GM12878 (cell line): ENCODE results near the gene P4HA1. TPM values are rescaled to one million over a fixed set of nuclear protein-coding genes. Genes with fewer than 3 reads are reported as not detected.

Source experiments
- ATAC-seq: fragments of 200-7000 bp; cut with Tn5 transposase; 3 replicates; pipeline ENCODE4 v1.9.1; 2020; ENCODE audit warnings: mild to moderate bottlenecking, moderate library complexity
- BruUV-seq: library from RNA; stranded (reverse); fragments of 400-500 nt; replicated peaks from 2 replicates; lab custom pipeline; 2021; lab: Mats Ljungman, UMichigan
- CTCF ChIA-PET: fragments of 300-600 bp; sonication (Branson Sonifier 250); formaldehyde crosslinking; extraction: SDS; loops from one replicate; lab custom pipeline; 2021; ENCODE audit warnings: inconsistent platforms; lab: Yijun Ruan, JAX
- POLR2A ChIA-PET: fragments of 350-600 bp; formaldehyde crosslinking; extraction: SDS; loops from one replicate; lab custom pipeline; 2021; ENCODE audit warnings: inconsistent platforms; lab: Charles Lee
- RAD21 ChIA-PET: fragments of 300-600 bp; sonication (Branson Sonifier 250); formaldehyde crosslinking; loops from one replicate; lab custom pipeline; 2023; ENCODE audit warnings: antibody characterized with exemption; ENCODE audit not compliant: unreplicated experiment; lab: Charles Lee
- SMC1A ChIA-PET: fragments of 300-600 bp; sonication (Branson Sonifier 250); formaldehyde crosslinking; loops from one replicate; lab custom pipeline; 2023; ENCODE audit not compliant: unreplicated experiment, uncharacterized antibody; lab: Charles Lee
- DNase-seq: peaks from one replicate; pipeline ENCODE4 v3.0.0-alpha.2; 2011; ENCODE audit warnings: low read depth, low spot score
- FAIRE-seq: peaks from 3 replicates; lab custom pipeline; 2011; peaks lifted over from hg19 to GRCh38; lab: Jason Lieb, UNC
- H2AFZ ChIP-seq: 2 replicates; pipeline ENCODE4 v1.6.0; 2011; ENCODE audit warnings: low read depth, low read length, control low read depth; ENCODE audit not compliant: control insufficient read depth
- H3K27ac ChIP-seq: 2 replicates; pipeline ENCODE4 v1.5.1; 2011; ENCODE audit warnings: control low read depth; ENCODE audit not compliant: control insufficient read depth, insufficient read depth
- H3K27me3 ChIP-seq, 2 experiments: replicated peaks in 1 of 2; 2 replicates each; pipeline versions ENCODE4 v1.6.0 to v1.6.1; 2011; ENCODE audit warnings: low read length in 1 of 2; ENCODE audit not compliant: control insufficient read depth in 2 of 2, insufficient read depth in 2 of 2
- H3K36me3 ChIP-seq, 2 experiments: 2 replicates each; pipeline ENCODE4 v1.5.1; 2011; ENCODE audit warnings: low read length in 1 of 2; ENCODE audit not compliant: control insufficient read depth in 2 of 2, insufficient read depth in 2 of 2
- H3K4me1 ChIP-seq: 2 replicates; pipeline ENCODE4 v1.6.1; 2011; ENCODE audit warnings: mild to moderate bottlenecking, low read length, moderate library complexity, mixed read lengths; ENCODE audit not compliant: control insufficient read depth, insufficient read depth
- H3K4me2 ChIP-seq: 2 replicates; pipeline ENCODE4 v1.6.0; 2011; ENCODE audit warnings: control low read depth; ENCODE audit not compliant: control insufficient read depth, insufficient read depth
- H3K4me3 ChIP-seq: fragments of 200-600 bp; sonication (generic); 2 replicates; pipeline ENCODE4 v1.5.1; 2016
- H3K79me2 ChIP-seq: 2 replicates; pipeline ENCODE4 v1.6.0; 2011; ENCODE audit warnings: low read length; ENCODE audit not compliant: control insufficient read depth, insufficient read depth
- H3K9ac ChIP-seq: 2 replicates; pipeline ENCODE4 v1.8.0; 2011; ENCODE audit warnings: low read length, control low read depth, mixed read lengths; ENCODE audit not compliant: control insufficient read depth, insufficient read depth
- H3K9me3 ChIP-seq: replicated peaks from 3 replicates; pipeline ENCODE4 v1.5.1; 2011; ENCODE audit warnings: mild to moderate bottlenecking, low read length; ENCODE audit not compliant: control insufficient read depth, insufficient read depth
- H4K20me1 ChIP-seq: 2 replicates; pipeline ENCODE4 v1.6.0; 2011; ENCODE audit not compliant: control insufficient read depth, insufficient read depth
- EGR1 ChIP-seq, 2 experiments: IDR thresholded peaks; 1 replicate in 1 of 2; 2 replicates in 1 of 2; pipeline ENCODE4 v1.6.1; 2011 to 2012; ENCODE audit warnings: low read depth in 2 of 2, low read length in 2 of 2, borderline replicate concordance in 1 of 2, mild to moderate bottlenecking in 1 of 2, moderate library complexity in 1 of 2
- EZH2 ChIP-seq: IDR thresholded peaks from 2 replicates; pipeline ENCODE4 v1.6.1; 2012; ENCODE audit warnings: low read depth, mild to moderate bottlenecking, control low read depth, inconsistent platforms, low read length, borderline replicate concordance; ENCODE audit not compliant: control insufficient read depth
- FOXK2 ChIP-seq: fragments of 450-650 bp; IDR thresholded peaks from 2 replicates; pipeline ENCODE4 v1.6.1; 2017; ENCODE audit warnings: mild to moderate bottlenecking, moderate library complexity
- GABPA ChIP-seq: IDR thresholded peaks from 2 replicates; pipeline ENCODE4 v1.6.1; 2014; ENCODE audit warnings: antibody characterized with exemption, low read depth, mild to moderate bottlenecking, inconsistent platforms
- KDM1A ChIP-seq: fragments of 200-600 bp; sonication (generic); IDR thresholded peaks from 2 replicates; pipeline ENCODE4 v1.6.1; 2016; ENCODE audit warnings: borderline replicate concordance
- MTA2 ChIP-seq: fragments of 450-650 bp; IDR thresholded peaks from 2 replicates; pipeline ENCODE4 v1.6.1; 2016; ENCODE audit warnings: low read depth, mild to moderate bottlenecking, moderate library complexity
- SKIL ChIP-seq: fragments of 450-650 bp; IDR thresholded peaks from 2 replicates; pipeline ENCODE4 v1.6.1; 2017; ENCODE audit warnings: mild to moderate bottlenecking, low read depth, inconsistent platforms; ENCODE audit not compliant: poor library complexity, severe bottlenecking
- SMAD5 ChIP-seq: IDR thresholded peaks from 2 replicates; pipeline ENCODE4 v1.6.1; 2016; ENCODE audit warnings: antibody characterized with exemption, low read depth
- SMARCA5 ChIP-seq: fragments of 450-650 bp; IDR thresholded peaks from 2 replicates; pipeline ENCODE4 v1.6.1; 2017; ENCODE audit warnings: mild to moderate bottlenecking
- SPI1 ChIP-seq: IDR thresholded peaks from 2 replicates; pipeline ENCODE4 v1.6.1; 2011; ENCODE audit warnings: low read depth, mild to moderate bottlenecking, low read length, moderate library complexity, borderline replicate concordance; ENCODE audit not compliant: insufficient read depth
- SUZ12 ChIP-seq: fragments of 200-600 bp; sonication (generic); IDR thresholded peaks from one replicate; pipeline ENCODE4 v1.6.1; 2018; ENCODE audit warnings: antibody characterized with exemption, mild to moderate bottlenecking; ENCODE audit not compliant: unreplicated experiment
- TARDBP ChIP-seq: IDR thresholded peaks from 2 replicates; pipeline ENCODE4 v1.6.1; 2016; ENCODE audit warnings: borderline replicate concordance
- TCF12 ChIP-seq: IDR thresholded peaks from 2 replicates; pipeline ENCODE4 v1.6.1; 2011; ENCODE audit warnings: low read depth, mild to moderate bottlenecking, low read length
- YY1 ChIP-seq: IDR thresholded peaks from 2 replicates; pipeline ENCODE4 v1.6.1; 2011; ENCODE audit warnings: low read depth, mild to moderate bottlenecking, low read length
- ZBED1 ChIP-seq: IDR thresholded peaks from 2 replicates; pipeline ENCODE4 v1.6.1; 2016; ENCODE audit warnings: borderline replicate concordance
- ZSCAN29 ChIP-seq: fragments of 450-650 bp; IDR thresholded peaks from 2 replicates; pipeline ENCODE4 v1.6.1; 2017; ENCODE audit warnings: mild to moderate bottlenecking, moderate library complexity
- WGBS: methylation state at CpG from one replicate; pipeline ENCODE4 v1.1.6; 2016; ENCODE audit warnings: low lambda C conversion rate; ENCODE audit not compliant: insufficient replicate concordance, insufficient coverage; ENCODE audit errors: missing lambda C conversion rate; 5-methylcytosine and 5-hydroxymethylcytosine counted together
- in situ Hi-C: fragments of 300-500 bp; cut with MboI; formaldehyde crosslinking; loops from 9 replicates; pipeline ENCODE4 v1.14.3; 2018; ENCODE audit warnings: mixed read lengths
- intact Hi-C: fragments of 100-400 bp; cut with micrococcal nuclease; formaldehyde crosslinking; loops from one replicate; pipeline ENCODE4 v1.14.2; 2022; ENCODE audit not compliant: unreplicated experiment
- polyA plus RNA-seq, 11 experiments: library from polyadenylated mRNA; depleted of rRNA in 4 of 11; unstranded in 6 of 11; stranded (reverse) in 5 of 11; fragments of >200 nt; fragmentation: Nextera tagmentation in 4 of 11; fragmentation: Illumina TruSeq in 1 of 11; extraction: Ambion mirVana in 4 of 11; extraction: Trizol in 1 of 11; gene quantifications; 1 replicate in 1 of 11; 2 replicates in 10 of 11; pipeline versions ENCODE4 v1.2.1 to v1.2.3, GENCODE V29; 2011 to 2016; ENCODE audit warnings: inconsistent platforms in 2 of 11, missing spikeins in 2 of 11, low read depth in 1 of 11
- total RNA-seq, 4 experiments: library from RNA; depleted of rRNA in 3 of 4; stranded (reverse); fragments of >200 nt in 3 of 4; fragmentation: Illumina TruSeq in 1 of 4; extraction: Trizol in 1 of 4; gene quantifications; 2 replicates each; pipeline versions ENCODE4 v1.2.1 to v1.2.3, GENCODE V29; 2013 to 2021
- TF ChIP-seq, protein P1 (sequence below): fragments of 450-650 bp; IDR thresholded peaks from 2 replicates; pipeline ENCODE4 v1.6.1; 2018; ENCODE audit warnings: mild to moderate bottlenecking, low read depth, moderate library complexity; ENCODE audit not compliant: partially characterized antibody

P4HA1 gene
- total and polyA plus RNA-seq, 10 of the 15 experiments (the other 5 are each of a cell fraction or from before 2014, with no cell fraction given): 15.0 to 160 (median 24.1) TPM

DNA sequence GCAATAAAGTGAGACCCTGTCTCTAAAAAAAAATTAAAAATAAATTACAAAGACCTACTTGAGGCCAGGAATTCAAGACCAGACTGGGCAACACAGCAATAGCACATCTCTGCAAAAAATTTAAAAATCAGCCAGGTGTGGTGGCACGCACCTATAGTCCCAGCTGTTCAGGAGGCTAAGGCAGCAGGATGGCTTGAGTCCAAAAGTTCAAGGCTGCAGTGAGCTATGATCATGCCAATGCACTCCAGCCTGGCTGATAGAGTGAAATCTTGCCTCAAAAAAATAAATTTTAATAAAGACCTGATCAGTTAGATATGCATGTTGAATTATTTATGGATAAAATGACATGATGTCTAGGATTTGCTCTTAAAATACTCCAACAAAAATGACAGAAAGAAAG, 34.9 kb downstream of the P4HA1 start:
- Histone ChIP-seq H3K4me1 (peaks cover 2% of the 10 kb centered on the region; the same call in 1 of the 2 replicates), H4K20me1 (no peaks in the 10 kb centered on the region), H3K9ac (no peak overlapping the region), H3K4me3 (no peak overlapping the region), H3K27ac (no peak overlapping the region), H3K27me3 (no peaks in the 10 kb centered on the region), H3K9me3 (no peaks in the 10 kb centered on the region), H3K79me2 (no peaks in the 10 kb centered on the region; the same call in 1 of the 2 replicates), H3K36me3 (peaks cover 3 to 28% of the 10 kb centered on the region in 2 experiments; a peak in 3 of 4 replicates), H2AFZ (no peak overlapping the region), H3K4me2 (no peak overlapping the region)
- ChIA-PET CTCF (interaction anchor here (0.6 to 2.5 kb wide), 23 partner anchors 8 to 697 kb away, joined by 3 to 14 read pairs (median 4); no protein-coding TSS in a partner anchor), RAD21 (interaction anchor here (0.7 to 2.2 kb wide), 6 partner anchors 16 to 370 kb away, joined by 3 to 12 read pairs (median 3); partner anchors contain the start of gene MCU), SMC1A (interaction anchor here (0.9 to 3.6 kb wide), 7 partner anchors 10 to 707 kb away, joined by 3 to 20 read pairs (median 5); partner anchors contain the start of gene P4HA1), POLR2A (interaction anchor here (0.6 to 1.1 kb wide), 2 partner anchors 11 to 28 kb away, joined by 3 to 4 read pairs; no protein-coding TSS in a partner anchor)
- in situ Hi-C loops: loop anchor here (5.0 kb wide), 1 partner anchor 704 kb away; no protein-coding TSS in a partner anchor
- 100% methylated on average over 1 of the region's 1 CpG for WGBS
- TF ChIP-seq EGR1 (IDR thresholded peaks at IDR 0.05; ENCODE audit: borderline replicate concordance in 1 of 2, low read depth in 2 of 2, low read length in 2 of 2) (no peak), TCF12 (no peak), GABPA (no peak), SMARCA5 (no peak), YY1 (no peak), SPI1 (no peak), ZSCAN29 (no peak), TARDBP (no peak), MTA2 (no peak), KDM1A (no peak), SUZ12 (no peak), ZBED1 (no peak), SMAD5 (no peak), FOXK2 (no peak), EZH2 (no peak), SKIL (no peak)
- TF ChIP-seq, protein P1, sequence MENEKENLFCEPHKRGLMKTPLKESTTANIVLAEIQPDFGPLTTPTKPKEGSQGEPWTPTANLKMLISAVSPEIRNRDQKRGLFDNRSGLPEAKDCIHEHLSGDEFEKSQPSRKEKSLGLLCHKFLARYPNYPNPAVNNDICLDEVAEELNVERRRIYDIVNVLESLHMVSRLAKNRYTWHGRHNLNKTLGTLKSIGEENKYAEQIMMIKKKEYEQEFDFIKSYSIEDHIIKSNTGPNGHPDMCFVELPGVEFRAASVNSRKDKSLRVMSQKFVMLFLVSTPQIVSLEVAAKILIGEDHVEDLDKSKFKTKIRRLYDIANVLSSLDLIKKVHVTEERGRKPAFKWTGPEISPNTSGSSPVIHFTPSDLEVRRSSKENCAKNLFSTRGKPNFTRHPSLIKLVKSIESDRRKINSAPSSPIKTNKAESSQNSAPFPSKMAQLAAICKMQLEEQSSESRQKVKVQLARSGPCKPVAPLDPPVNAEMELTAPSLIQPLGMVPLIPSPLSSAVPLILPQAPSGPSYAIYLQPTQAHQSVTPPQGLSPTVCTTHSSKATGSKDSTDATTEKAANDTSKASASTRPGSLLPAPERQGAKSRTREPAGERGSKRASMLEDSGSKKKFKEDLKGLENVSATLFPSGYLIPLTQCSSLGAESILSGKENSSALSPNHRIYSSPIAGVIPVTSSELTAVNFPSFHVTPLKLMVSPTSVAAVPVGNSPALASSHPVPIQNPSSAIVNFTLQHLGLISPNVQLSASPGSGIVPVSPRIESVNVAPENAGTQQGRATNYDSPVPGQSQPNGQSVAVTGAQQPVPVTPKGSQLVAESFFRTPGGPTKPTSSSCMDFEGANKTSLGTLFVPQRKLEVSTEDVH: no peak
- BruUV-seq: no TSS peak
- no peak for ATAC-seq
- intact Hi-C loops: loop anchor here (2.0 kb wide), 1 partner anchor 697 kb away; no protein-coding TSS in a partner anchor
- DNase-seq: no peak
- FAIRE-seq: no peak
